H1 (cell line): ENCODE measurements around the gene GPALPP1.

Source experiments
- CHD2 ChIP-seq: IDR thresholded peaks from 2 replicates; pipeline ENCODE4 v1.6.1; 2012; ENCODE audit warnings: low read length, improper control_type of control experiment
- EZH2 ChIP-seq: fragments of 200-600 bp; sonication (generic); IDR thresholded peaks from 2 replicates; pipeline ENCODE4 v1.7.1; 2012; ENCODE audit warnings: low read depth, mild to moderate bottlenecking, moderate library complexity, low read length, inconsistent platforms; ENCODE audit not compliant: severe bottlenecking
- GABPA ChIP-seq: IDR thresholded peaks from 2 replicates; pipeline ENCODE4 v1.6.1; 2011; ENCODE audit warnings: mild to moderate bottlenecking, low read length, moderate library complexity, borderline replicate concordance; ENCODE audit not compliant: insufficient read depth
- GTF2F1 ChIP-seq: IDR thresholded peaks from 2 replicates; pipeline ENCODE4 v1.6.1; 2012; ENCODE audit warnings: low read depth, low read length, improper control_type of control experiment, borderline replicate concordance
- MAX ChIP-seq: IDR thresholded peaks from 2 replicates; pipeline ENCODE4 v1.6.1; 2012; ENCODE audit warnings: inconsistent platforms
- POLR2A ChIP-seq, 2 experiments: IDR thresholded peaks; 1 replicate in 1 of 2; 2 replicates in 1 of 2; pipeline ENCODE4 v1.6.1; 2011; ENCODE audit warnings: low read depth in 2 of 2, low read length in 2 of 2, mild to moderate bottlenecking in 2 of 2; ENCODE audit errors: control extremely low read depth in 1 of 2
- RAD21 ChIP-seq, 2 experiments: IDR thresholded peaks in 1 of 2; conservative IDR thresholded peaks in 1 of 2; 2 replicates each; pipeline ENCODE4 v1.6.1; 2011; ENCODE audit warnings: low read depth in 2 of 2, low read length in 2 of 2, improper control_type of control experiment in 1 of 2, inconsistent platforms in 1 of 2, mild to moderate bottlenecking in 1 of 2, moderate library complexity in 1 of 2
- RFX5 ChIP-seq: IDR thresholded peaks from 2 replicates; pipeline ENCODE4 v1.6.1; 2011; ENCODE audit warnings: low read depth, low read length, improper control_type of control experiment, borderline replicate concordance
- RNF2 ChIP-seq: fragments of 200-900, 300-1000 bp; sonication (generic); IDR thresholded peaks from 2 replicates; pipeline ENCODE4 v1.7.1; 2016; ENCODE audit warnings: borderline replicate concordance, low read depth, mild to moderate bottlenecking, antibody characterized with exemption, low read length; ENCODE audit not compliant: poor library complexity, severe bottlenecking; ENCODE audit errors: missing control alignments
- SIN3A ChIP-seq, 2 experiments: IDR thresholded peaks in 1 of 2; conservative IDR thresholded peaks in 1 of 2; 2 replicates each; pipeline ENCODE4 v1.6.1; 2011 to 2012; ENCODE audit warnings: low read length in 2 of 2, improper control_type of control experiment in 1 of 2, low read depth in 1 of 2, mild to moderate bottlenecking in 1 of 2
- ZNF274 ChIP-seq: IDR thresholded peaks from 2 replicates; pipeline ENCODE4 v1.7.0; 2012; ENCODE audit warnings: low read length, borderline replicate concordance; ENCODE audit errors: extremely low read depth
- TF ChIP-seq, protein P1 (sequence below), 3 experiments: IDR thresholded peaks; 1 replicate in 2 of 3; 2 replicates in 1 of 3; pipeline versions ENCODE4 v1.5.1 to v1.6.1; 2011; ENCODE audit warnings: low read length in 3 of 3, mild to moderate bottlenecking in 3 of 3, inconsistent platforms in 2 of 3, low read depth in 1 of 3, moderate library complexity in 1 of 3; ENCODE audit not compliant: insufficient read depth in 1 of 3; ENCODE audit errors: control extremely low read depth in 1 of 3
- TF ChIP-seq, protein P2 (sequence below): IDR thresholded peaks from 2 replicates; pipeline ENCODE4 v1.6.1; 2011; ENCODE audit warnings: low read depth, mild to moderate bottlenecking, low read length; ENCODE audit not compliant: insufficient read depth

- TF ChIP-seq CHD2 (no peak), SIN3A (conservative IDR thresholded peaks at IDR 0.05 in 1 of 2, IDR thresholded peaks at IDR 0.05 in 1 of 2; ENCODE audit: low read depth in 1 of 2, low read length in 2 of 2) (no peak), MAX (no peak), GTF2F1 (no peak), RNF2 (no peak), RFX5 (no peak), RAD21 (IDR thresholded peaks at IDR 0.05 in 1 of 2, conservative IDR thresholded peaks at IDR 0.05 in 1 of 2; ENCODE audit: low read depth in 2 of 2, low read length in 2 of 2) (no peak), ZNF274 (no peak), GABPA (no peak), EZH2 (no peak), POLR2A (IDR thresholded peaks at IDR 0.05; ENCODE audit: control extremely low read depth in 1 of 2, low read depth in 2 of 2, low read length in 2 of 2) (no peak)
- TF ChIP-seq, protein P1, sequence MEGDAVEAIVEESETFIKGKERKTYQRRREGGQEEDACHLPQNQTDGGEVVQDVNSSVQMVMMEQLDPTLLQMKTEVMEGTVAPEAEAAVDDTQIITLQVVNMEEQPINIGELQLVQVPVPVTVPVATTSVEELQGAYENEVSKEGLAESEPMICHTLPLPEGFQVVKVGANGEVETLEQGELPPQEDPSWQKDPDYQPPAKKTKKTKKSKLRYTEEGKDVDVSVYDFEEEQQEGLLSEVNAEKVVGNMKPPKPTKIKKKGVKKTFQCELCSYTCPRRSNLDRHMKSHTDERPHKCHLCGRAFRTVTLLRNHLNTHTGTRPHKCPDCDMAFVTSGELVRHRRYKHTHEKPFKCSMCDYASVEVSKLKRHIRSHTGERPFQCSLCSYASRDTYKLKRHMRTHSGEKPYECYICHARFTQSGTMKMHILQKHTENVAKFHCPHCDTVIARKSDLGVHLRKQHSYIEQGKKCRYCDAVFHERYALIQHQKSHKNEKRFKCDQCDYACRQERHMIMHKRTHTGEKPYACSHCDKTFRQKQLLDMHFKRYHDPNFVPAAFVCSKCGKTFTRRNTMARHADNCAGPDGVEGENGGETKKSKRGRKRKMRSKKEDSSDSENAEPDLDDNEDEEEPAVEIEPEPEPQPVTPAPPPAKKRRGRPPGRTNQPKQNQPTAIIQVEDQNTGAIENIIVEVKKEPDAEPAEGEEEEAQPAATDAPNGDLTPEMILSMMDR (IDR thresholded peaks at IDR 0.05; ENCODE audit: control extremely low read depth in 1 of 3, insufficient read depth in 1 of 3, low read depth in 1 of 3, low read length in 3 of 3): no peak
- TF ChIP-seq, protein P2, sequence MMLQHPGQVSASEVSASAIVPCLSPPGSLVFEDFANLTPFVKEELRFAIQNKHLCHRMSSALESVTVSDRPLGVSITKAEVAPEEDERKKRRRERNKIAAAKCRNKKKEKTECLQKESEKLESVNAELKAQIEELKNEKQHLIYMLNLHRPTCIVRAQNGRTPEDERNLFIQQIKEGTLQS: no peak
Observed at GRCh38 chr13:45040622-45041021, 51.3 kb downstream of the GPALPP1 start.
